Umbilical cord (tissue), 2 donors: ENCODE measurements around the gene RAB15. TPM values are rescaled to one million over a fixed set of nuclear protein-coding genes. Genes with fewer than 3 reads are reported as not detected.

Experiments
- DNase-seq: peaks from one replicate; pipeline ENCODE4 v3.0.0-alpha.2; 2015; ENCODE audit warnings: low spot score
- total RNA-seq: library from RNA; depleted of rRNA; stranded (reverse); fragments of >200 nt; gene quantifications from one replicate; pipeline ENCODE4 v1.2.3, GENCODE V29; 2014; ENCODE audit warnings: low replicate concordance; ENCODE audit not compliant: insufficient read depth

The RAB15 gene
- total RNA-seq, 1 donor from 2014 or later = 12.0 TPM

DNA sequence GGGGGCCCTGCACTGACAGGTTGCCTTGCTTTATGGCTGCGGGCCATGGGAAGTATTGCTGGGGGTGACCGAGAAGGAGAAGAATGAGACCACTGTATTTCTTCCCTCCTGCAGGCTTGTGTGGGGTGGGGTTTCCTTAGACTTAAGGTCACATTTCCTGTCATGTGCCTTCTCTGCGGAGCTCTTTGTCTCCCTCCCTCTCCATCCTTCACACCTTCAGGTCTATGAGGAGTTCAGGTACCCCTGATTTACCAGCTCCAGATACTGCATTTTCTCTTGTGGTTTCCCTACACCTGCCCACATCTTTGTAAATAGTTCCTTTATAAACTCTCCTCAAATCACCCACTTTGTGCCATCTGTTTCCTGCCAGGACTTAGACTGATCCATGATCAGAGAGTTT is 18.2 kb upstream of the RAB15 start:
- DNase-seq = no peak

GRCh38 chr14:64987438-64987767 is 15.3 kb upstream of the RAB15 start:
- no peak for DNase-seq

DNA sequence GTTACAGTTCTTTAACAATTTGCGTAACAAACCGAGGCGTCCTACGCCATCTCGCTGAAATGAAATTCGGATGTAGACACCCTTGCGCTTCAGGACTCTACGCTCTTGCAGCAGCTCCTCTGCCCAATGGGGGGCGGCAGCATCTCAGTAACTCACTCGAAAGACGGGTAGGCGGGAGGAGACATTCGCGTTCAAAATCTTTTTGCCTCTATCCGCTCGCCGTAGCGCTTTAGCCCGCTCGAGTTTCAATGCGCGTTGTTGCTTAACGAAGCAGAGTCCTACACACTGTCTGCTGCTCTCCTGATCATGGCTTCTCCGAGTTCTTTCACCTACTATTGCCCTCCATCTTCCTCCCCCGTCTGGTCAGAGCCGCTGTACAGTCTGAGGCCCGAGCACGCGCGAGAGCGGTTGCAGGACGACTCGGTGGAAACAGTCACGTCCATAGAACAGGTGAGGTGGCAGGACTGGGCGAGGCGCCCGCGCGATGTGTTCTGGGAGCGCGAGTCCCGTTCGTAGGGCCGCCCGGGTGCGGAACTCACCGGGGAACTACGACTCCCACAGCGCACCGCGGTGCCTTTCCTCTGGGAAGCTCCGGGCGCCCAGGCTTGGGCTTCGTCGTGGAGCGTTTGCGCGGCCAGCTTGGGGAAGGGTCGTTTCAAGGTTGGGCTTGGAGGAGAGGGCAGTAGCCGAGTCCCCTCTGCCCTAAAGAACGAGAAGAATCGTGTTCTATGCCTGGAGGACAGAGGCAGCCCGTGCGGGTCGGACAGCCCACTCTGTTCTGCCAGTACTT is 14.7 kb upstream of the RAB15 start, which contains the start of gene FNTB:
TSS of gene FNTB (plus strand) at position 248 of the 790 bp plus-strand sequence. CDS start at position 307, 59 bp downstream.
- peak; percentile 99 for DNase-seq

DNA sequence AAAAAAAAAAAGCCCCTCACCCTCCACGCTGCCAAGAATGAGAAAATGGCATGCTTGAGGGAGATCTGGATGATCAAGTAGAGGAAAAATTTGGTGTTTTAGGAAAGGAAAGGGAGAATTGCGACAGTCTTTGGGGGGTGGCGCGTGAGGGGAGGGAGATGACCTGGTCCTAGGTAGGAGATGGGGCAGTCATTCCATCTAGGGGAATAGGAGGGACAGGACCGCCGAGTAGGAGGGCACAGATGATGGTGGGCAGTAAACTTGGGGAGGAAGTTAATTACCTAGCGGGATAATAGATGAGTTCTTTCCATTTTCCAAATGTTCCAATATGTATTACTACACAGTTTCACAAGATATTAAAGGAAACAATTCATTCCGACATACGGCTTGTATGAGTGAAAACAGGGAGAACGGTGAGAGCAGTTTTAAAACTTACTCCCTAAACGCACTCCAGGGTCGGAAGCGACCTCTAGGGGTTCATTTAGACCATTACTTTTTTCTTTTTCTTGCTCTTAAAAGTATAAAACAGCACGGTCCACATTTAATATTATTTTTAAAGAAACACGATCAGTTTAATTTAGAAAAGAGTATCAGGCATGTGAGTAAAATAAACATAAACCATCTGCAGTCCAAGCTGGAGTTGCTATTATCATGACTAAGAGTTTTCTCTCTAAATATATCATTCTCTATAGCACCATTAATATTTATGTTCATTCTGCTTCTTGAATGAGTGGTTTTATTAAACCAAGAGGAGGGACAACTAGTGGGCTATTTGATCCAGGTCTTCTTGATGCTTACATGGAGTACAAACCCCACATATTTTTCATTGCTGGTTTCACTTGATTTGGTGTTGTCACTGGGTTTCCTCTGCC is 11.5 kb upstream of the RAB15 start:
- DNase-seq = peak; percentile 76

GRCh38 chr14:64979336-64980074 is 7.4 kb upstream of the RAB15 start:
- peak; percentile 19 for DNase-seq

DNA sequence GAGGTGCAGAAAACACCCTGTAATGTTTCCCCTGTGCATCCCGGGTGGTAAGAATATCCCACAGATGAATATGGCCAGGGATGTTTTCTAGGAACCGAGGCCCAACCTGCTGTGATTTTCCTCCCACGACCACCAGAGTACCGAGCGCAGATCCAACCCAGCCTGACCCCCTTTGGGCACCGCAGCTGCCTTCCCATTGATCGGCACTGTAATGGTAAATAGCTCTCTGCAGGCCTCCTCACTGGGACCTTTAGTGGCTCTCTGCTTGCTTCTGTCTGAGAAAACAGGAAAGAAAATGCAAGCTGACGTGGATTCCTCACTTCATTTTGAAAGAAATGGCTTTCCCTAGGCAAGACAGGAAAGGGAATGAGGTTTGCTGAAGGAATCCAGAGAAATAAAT is 2.4 kb upstream of the RAB15 start:
- no peak for DNase-seq

GRCh38 chr14:64973826-64974225 is 1.7 kb upstream of the RAB15 start:
- DNase-seq = no peak

GRCh38 chr14:64973026-64973442 is 898 bp upstream of the RAB15 start:
- no peak for DNase-seq

- no peak for DNase-seq
Observed at GRCh38 chr14:64971491-64971942, 619 bp downstream of the RAB15 start.

- peak; percentile 14 for DNase-seq
Observed at GRCh38 chr14:64970776-64971477, 1.2 kb downstream of the RAB15 start.

DNA sequence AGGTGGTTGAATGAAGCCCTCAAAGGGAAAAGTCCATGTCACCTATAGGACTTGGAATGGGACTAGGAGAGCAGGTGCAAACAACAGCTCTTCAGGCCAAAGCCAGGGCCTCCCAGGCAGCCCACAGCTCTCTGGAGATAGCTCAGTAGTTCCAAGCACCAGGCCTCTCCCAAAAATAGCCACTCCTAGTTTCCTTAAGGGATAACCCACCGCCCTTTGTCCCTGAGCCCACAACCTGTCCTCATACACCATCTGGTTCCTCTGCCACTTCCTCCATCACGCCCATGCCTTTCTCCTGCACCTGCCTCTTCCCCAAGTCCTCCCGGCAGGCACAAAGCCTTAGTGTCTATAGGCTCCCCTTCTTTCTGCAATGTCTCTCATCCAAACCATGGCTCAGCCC is 2.1 kb downstream of the RAB15 start:
- no peak for DNase-seq

DNA sequence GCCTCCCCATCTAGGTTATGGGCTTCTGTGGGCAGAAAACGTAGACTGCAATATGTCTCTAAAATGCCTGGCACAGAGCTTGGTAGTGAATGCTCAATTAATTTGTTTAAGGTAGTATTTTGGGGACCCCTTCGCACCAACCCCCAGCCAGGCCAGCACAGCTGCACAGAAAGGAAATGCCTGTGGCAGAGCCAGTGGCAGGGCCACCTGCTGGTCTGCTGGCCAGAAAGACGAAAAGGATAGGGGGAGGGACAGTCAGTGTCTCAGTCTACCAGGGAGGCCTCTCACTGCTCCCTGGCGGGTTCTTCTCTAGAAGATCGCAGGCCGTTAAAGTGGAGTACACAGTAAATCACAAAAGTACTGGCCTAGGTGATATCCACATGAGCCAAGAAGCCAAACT is 3.5 kb downstream of the RAB15 start:
- DNase-seq = no peak

DNA sequence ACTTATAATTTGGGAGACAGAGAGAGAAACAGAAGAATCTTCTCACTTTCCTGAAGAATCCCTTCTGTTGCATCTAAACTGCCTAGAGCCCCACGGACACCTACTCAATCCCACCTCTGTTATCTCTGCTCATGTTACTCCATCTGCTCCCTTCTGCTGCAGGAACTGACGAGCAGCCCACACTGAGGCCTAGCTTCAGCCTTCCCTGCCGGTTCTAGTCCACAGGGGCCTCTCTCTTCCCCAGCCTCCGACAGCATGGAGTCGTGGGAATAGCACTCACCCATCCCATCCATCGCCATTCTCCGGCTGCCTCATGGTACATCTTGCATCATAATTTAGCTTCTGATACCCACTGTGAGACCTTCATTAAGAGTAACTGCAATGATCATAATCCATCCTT is 4.0 kb downstream of the RAB15 start:
- DNase-seq = no peak

GRCh38 chr14:64966976-64967375 is 5.2 kb downstream of the RAB15 start:
- peak; percentile 56 for DNase-seq

- no peak for DNase-seq
Observed at GRCh38 chr14:64965356-64966000, 6.7 kb downstream of the RAB15 start.

- no peak for DNase-seq
Observed at GRCh38 chr14:64963611-64964010, 8.5 kb downstream of the RAB15 start.

GRCh38 chr14:64960762-64961276 is 11.3 kb downstream of the RAB15 start:
- no peak for DNase-seq

GRCh38 chr14:64958743-64959142 is 13.4 kb downstream of the RAB15 start:
- no peak for DNase-seq

DNA sequence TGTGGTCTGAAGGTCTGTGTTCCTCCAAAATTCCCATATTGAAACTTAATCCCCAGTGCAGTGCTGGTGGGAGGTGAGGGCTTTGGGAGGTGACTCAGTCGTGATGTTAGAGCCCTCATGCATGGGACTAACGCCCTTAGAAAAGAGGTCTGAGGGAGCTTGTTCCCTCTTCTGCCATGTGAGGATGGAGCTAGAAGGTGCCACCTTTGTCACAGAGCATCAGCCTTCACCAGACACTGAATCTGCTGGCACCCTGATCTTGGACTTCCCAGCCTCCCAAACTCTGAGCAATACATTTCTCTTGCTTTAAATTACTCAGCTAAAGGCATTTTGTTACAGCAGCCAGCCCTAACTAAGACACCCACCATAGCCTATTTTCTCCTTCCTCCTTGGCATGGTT is 13.9 kb downstream of the RAB15 start:
- no peak for DNase-seq

GRCh38 chr14:64956697-64957406 is 15.3 kb downstream of the RAB15 start:
- no peak for DNase-seq
